HG02938 (cell line): ENCODE results near the gene ZNF43.
A peak's percentile ranks its signal among the peaks of the same experiment; 100 is the strongest.
"Not testable (repeated sequence)": the region's sequence is repeated elsewhere in the genome, so short reads cannot be mapped to it uniquely, and the experiment has no call there.

Experiments
- ATAC-seq: cut with Tn5 transposase; IDR thresholded peaks from one replicate; pipeline ENCODE4 v1.9.1; 2021; ENCODE audit warnings: mild to moderate bottlenecking, moderate library complexity; ENCODE audit not compliant: unreplicated experiment

Gene ZNF43

DNA sequence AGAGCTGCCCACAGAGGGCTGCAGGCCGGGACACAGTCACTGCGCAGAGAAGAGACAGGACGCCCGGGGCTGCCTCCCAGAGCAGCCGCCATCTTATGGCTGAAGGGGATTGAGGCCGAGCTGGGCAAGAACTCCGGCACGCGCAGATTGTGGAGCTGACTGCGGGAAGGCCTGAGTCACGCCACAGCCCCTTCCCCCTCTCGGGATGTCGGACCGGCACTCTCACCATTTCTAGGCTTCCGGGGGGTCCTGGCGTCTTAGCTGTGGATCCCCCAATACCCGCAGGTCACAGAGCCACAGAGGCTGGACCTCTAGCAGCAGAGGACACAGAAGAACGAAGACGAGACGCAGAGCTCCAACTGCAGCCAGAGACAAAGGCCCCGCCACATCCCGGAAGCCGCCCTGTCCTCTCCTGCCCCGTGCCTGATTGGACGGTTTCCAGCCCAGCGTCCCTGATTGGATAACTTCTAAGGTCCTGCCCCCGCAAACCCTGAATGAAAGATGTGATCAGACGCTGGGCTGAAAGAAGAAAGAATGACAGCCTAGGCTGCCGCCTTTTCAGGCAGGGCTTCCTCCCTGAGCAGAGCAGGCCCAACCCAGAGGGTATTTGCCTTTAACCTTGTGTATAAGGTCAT lies at the start of gene ZNF43:
ZNF43 (minus strand) TSS at position 373 of the 635 bp plus-strand sequence; CDS start at position 229, 144 bp downstream.
- ATAC-seq, result peak; percentile 96

DNA sequence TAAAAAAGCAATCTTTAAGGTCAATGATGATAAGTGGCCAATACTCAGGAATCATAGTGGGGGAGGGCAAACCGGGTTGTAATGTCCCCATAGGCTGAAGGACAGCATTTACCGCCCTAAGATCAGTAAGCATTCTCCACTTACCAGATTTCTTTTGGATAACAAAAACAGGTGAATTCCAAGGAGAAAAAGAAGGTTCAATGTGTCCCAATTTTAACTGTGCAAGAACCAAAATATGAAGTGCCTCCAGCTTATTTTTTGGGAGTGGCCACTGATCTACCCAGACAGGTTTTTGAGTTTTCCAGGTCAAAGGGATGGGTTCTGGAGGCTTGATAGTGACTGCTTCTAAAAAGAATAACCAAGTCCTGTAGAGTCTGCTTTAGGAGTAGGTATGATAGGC lies 49.5 kb upstream of the ZNF43 start:
- not testable (repeated sequence) for ATAC-seq

DNA sequence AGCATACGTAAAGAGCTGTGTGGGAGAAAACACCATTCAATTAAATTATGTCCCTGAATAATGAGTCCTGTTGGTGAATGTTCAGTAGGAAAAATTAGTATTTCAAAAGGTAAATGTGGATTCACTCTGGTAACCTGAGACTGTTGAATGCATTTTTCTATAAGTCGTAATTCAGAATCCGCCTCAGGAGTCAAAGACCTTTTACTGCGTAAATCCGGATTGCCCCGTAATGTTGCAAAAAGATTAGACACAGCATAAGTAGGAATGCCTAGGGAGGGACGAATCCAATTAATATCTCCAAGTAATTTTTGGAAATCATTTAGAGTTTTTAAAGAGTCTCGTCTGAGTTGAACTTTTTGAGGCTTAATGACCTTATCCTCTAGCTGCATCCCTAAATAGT lies 48.8 kb upstream of the ZNF43 start:
- ATAC-seq, result not testable (repeated sequence)

DNA sequence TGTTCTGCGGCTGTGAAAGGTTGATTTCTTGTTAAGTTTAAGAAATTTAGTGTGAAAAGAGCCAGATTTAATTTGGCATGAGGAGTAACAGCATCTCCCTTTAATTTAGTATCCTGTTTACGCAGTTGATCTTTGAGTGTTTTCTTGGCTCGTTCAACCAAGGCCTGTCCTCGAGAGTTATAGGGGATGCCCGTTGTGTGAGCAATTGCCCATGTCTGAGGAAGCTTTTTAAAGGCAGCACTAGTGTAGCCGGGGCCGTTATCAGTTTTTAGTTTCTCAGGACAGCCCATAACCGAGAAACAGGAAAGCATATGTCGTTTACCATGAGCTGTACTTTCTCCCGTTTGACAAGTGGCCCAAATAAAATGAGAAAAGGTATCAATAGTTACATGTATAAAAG lies 47.5 kb upstream of the ZNF43 start:
- no peak for ATAC-seq

DNA sequence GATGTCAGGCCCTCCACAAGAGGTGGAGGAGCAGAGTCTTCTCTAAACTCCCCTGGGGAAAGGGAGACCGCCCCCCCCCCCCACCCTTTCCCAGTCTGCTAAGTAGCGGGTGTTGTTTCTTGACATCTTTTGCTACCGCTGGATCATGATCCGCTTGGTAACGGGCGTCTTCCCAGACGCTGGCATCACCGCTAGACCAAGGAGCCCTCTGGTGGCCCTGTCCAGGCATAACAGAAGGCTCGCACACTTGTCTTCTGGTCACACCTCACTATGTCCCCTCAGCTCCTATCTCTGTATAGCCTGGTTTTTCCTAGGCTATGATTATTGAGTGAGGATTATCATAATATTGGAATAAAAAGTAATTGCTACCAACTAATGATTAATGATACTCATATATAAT lies 44.8 kb upstream of the ZNF43 start:
- ATAC-seq, result not testable (repeated sequence)

DNA sequence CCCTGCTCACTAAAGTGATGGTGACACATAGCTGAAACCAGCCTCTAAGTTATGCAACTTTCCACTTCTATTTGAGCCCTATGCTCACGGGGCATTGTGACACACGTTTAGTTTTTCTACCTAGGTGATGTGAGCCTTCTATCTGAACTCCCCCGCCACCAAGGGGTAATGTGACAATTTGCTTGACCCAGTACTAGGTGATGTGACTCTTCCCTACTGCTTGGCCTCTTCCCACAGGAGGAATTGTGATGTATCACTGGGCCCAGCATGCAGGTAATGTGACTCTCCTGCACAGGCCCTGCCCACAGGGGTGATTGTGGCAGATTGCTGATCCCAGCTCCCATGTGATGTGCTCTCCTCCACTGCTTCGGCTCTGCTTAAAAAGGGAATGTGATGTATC lies 42.7 kb upstream of the ZNF43 start:
- no peak for ATAC-seq

DNA sequence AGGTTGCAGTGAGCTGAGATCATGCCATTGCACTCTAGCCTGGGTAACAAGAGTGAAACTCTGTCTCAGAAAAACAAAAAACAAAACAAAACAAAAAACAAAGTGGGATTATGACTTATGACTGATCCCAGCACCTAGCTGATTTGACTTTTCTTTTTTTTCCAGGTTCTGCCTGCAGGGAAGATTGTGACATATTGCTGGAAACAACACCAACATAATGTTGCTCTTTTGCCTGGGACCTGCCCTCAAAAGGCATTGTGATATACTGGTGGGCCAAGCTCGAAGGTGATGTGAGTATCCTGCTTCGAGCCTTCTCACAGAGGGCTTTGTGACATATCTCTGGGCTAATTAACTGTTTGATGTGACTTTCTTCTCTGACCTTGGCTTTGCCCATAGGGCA lies 42.0 kb upstream of the ZNF43 start:
- ATAC-seq, result no peak

DNA sequence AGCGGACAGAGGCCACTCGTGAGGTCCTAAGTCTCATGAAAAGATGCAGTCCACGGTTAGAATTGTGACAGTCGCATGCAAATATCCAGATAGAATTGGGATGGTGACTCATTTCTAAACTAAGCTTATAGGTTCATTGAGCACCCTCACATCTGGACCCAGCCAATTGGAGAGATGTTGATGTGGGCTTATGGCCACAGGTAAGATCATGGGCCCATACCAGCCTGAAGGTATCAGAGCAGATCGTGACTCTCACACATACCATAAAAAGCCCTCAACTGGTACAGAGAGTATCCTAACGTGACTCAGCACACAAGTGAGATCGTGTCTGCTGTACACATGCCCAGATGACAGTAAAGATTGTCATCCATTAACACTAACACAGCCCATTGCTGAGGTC lies 40.6 kb upstream of the ZNF43 start:
- ATAC-seq, result not testable (repeated sequence)

DNA sequence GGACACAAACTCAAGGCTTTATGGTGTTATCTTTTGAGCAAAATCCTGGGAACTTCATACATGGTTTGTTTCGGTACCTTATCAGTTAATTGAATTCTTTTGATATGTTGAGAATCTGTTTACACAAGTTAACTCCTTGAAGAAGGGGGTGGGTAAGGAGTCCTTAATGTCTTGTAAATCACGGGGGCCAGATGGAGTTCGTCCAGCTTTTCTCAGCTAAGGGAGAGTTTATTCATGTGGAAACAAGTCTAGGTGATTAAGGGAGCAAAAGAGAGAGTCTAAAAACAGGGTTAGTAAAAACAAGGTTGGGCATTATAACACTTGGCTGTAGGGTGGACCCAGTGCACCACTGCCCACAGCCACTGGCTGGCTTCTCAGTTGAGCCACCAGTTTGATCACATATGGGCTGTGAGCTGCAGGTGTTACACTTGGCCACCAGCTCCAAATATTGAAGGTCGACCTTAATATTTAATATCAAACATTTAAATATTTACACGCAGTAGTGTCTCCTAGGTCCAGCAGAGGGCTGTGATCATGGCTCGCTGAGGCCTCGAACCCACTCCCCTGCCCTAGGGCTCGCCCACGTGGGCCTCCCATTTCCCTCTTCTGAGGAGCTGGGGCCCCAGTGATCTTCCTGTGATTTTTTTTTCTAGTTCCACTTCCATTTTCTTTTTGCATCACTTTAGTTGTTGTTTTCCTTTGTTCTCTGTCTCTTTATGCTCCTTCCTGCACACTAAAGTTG lies 21.0 kb upstream of the ZNF43 start:
- no peak for ATAC-seq

DNA sequence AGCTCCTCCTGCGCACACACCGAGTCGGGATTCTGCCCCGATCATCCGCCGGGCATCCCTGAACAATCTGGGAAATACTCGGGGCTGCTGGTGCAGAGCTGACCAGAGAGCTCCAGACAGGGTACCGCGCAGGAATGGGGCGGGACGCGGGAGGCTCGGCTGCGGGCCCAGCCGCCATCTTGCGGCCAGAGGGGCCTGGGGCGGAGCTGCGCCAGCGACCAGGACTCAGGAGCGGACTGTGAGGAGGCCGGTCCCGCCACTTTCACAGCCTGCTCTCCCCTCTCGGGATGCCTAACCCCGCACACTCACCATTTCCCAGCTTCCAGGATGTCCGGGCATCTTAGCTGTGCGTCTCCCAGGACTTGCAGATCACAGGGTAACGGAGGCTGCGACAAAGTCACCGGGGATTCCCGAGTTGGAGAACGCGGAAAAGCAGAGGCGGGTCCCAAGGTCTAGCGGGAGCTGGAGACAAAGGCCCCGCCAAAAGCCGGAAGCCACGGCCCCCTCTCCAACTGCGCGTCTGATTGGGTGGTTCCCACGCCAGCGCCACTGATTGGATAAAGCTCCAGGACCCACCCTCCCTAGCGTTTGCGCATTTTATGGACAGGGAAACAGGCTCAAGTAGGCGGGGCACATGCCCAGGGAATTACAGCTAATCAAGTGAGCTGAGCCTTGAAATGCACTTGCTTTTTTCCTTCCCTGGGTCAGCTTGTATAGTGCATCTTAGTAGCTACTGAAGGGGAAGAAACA lies 15.8 kb upstream of the ZNF43 start:
- peak; percentile 98 for ATAC-seq

DNA sequence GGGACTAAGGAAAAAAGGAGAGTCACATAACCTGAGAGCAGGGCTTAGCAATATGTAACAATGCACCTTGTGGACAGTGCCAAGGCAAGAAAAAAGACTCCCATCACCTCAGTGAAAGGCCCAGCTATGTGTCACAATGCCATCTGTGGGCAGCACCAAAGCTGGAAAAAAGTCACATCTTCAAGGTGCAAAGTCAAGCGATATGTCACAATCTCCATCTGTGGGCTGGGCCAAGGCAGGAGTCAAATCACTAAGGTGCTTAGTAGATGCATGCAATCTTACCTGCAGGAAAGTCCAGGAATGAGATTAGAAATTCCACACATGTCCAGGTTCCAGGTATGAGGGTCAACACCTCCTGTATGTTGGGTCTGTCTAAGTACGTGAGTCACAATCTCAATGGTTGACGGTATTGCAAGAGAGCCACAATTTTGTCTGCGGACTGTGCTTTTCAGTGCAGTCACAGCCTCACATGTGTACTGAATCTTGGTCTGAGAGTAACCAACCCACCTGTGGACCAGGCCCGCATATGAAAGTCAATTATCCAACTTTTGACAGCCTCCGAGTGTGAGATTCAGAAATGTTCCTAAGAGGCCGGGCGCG lies 14.8 kb upstream of the ZNF43 start:
- no peak for ATAC-seq

DNA sequence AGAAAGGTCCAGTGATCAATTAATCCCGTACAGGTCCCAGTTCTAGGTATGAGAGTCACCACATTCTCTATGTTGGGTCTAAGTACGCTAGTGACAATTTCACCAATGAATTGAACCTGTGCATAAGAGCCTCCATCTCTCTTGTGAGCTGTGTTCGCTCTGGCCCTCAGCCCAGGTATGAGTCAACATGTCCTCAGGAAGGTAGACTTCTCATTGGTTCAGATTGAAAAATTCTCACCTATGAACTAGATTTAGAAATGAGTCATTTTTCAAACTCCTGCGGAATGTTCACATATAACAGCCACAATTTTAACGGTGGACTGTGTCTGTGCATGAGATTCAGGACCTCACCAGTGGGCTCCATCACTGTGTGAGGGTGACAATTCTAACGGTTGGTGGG lies 12.7 kb upstream of the ZNF43 start:
- no peak for ATAC-seq

DNA sequence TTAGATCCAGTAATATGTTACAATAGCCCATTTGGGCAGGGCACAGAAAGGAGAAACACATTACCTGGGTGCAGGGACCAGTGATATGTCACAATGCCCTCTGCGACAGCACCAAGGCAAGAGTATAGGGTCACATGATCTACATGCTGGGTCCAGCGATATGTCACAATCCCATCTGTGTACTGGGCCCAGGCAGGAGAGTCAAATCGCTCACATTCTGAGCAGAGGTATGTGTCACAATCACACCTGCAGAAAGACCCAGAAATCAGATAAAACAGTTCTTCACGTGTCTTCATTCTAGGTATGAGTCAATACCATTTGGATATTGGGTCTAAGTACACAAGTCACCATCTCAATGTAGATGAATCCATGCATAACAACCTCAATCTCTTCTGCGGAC lies 7.1 kb upstream of the ZNF43 start:
- ATAC-seq, result no peak

DNA sequence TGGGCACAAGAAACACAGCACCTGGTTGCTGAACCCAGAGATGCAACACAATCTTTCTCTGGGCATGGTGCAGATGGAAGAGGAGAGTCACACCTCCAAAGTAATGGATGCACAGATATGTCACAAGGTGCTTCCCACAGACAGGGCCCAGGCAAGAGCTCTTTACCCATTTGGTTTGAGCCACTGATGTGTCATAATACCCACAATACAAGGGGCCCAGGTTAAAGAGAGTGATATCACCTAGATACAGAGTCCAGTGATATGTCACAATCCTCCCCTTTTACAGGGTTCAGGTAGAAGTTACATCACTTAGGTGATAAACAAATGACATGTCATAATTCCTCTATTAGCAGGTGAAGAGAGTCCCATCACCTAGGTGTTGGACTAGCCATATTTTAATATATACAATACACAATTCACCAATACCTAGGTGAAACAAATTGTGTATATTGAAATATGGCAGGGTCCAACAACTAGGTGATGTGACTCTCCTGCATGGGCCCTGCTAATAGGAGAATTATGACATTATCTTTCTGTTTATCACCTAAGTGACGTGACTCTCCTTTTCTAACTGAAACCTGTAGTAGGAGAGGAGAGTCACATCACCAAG lies 5.6 kb upstream of the ZNF43 start:
- ATAC-seq, result no peak

DNA sequence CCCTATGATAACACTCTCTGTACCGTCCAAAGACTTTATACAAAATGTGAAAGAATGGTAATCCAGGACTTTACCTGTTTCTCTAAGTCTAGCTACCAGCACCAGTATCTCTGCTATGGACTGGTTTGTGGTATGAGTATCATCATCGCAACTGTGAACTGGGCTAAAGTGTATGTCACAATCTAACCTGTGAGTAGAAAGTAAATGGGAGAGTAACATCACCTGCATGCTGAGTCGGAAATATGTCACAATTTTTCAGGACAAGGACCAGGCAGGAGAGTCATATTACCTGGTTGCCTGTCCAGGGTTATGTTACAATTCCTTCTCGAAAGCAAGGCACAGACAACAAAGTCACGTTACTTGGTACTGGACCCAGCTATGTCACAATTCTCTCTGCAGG lies 5.1 kb upstream of the ZNF43 start:
- no peak for ATAC-seq

DNA sequence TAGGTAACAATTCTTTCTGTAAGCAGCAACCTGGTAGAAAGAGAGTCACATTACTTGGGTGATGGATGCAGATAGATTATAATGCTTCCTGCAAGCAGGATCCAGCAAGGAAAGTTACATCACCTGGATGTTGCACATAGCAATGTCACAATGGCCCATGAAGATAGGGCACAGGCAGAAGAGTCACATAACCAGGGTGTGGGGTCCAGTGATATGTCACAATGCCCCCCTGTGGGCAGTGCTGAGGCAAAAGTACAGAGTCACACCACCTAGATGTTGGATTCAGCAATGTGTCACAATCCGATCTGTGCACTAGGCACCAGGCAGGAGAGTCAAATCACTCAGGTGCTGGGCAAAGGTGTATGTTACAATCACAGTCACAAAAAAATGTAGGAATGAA lies 4.0 kb upstream of the ZNF43 start:
- no peak for ATAC-seq

DNA sequence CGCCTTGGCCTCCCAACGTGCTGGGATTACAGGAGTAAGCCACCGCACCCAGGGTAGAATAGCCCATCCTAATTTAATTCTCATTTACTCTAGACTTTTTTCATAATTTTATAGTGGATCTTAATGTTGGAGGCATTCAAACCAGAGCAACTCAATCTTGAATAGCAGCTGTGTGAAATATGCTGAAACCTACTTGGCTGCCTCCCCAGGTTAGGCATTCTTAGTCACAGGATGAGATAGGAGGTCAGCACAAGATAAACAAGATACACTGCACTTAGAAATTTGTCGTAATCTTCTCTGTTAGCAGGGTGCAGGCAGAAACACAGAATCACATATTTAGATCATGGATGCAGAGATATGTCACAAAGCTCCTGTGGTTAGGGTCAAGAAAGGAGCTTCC lies 2.7 kb upstream of the ZNF43 start:
- no peak for ATAC-seq

DNA sequence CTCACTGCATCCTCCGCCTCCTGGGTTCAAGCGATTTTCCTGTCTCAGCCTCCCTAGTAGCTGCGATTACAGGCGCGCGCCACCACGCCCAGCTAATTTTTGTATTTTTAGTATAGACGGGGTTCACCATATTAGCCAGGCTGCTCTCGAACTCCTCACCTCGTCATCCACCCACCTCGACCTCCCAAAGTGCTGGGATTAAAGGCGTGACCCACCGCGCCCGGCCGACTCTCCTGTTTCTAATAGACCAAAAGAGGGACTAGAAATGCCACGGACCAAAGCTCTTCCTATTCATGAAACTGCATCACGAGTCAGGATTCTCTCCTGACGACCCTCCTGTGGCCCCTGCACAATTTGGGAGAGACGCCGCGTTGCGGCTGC lies 563 bp downstream of the ZNF43 start:
- ATAC-seq, result no peak

DNA sequence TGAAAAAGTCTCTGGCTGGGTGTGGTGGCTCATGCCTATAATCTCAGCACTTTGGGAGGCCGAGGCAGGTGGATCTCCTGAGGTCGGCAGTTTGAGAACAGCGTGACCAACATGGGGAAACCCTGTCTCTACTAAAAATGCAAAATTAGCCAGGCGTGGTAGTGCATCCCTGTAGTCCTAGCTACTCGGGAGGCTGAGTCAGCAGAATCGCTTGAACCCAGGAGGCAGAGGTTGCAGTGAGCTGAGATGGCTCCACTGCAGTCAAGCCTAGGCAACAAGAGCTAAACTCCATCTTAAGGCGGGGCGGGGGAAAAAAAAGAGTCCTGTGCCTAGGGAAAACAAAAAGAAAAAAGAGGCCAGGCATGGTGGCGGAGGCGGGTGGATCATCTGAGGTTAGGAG lies 2.2 kb downstream of the ZNF43 start:
- ATAC-seq, result no peak

DNA sequence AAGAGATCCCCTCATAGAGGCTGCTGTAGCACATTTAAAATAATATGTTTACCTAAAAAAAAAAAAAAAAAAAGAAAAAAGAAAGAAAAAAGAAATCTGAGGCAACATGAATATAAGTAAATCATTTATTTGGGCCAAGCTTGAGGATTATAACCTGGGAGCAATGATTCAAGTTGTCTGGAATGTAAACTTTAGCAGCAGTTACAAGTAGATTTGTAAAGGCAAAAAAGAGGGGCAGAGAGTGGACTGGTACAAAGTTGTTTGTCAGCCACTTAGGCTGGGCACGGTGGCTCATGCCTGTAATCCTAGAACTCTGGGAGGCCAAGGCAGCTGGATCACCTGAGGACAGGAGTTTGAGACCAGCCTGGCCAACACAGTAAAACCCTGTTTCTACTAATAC lies 11.3 kb downstream of the ZNF43 start:
- no peak for ATAC-seq

DNA sequence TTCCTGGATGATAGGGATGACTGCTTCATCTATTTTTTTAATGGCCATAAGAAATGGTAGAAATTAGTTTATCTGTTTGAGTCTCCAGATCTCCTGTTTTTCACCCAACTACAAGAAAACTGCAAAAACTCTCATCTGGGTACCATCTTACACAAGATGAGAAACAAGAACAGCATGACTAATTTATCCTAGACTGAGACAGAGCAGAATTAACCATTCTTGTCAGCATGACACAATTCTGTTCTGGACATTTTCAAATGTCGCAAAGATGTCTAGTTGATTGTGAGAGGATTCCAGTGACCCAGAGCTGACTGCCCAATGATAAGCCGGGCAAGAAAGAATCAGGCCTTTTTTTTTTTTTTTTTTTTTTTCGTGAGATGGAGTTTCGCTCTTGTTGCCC lies 12.8 kb downstream of the ZNF43 start:
- ATAC-seq, result no peak
